SK-N-SH (cell line): ENCODE measurements around the gene CHRM4. TPM values are rescaled to one million over a fixed set of nuclear protein-coding genes. Genes with fewer than 3 reads are reported as not detected.

Experiments
- CTCF ChIA-PET: fragments of 300-600, 350-600 bp; formaldehyde crosslinking; extraction: SDS; loops from one replicate; lab custom pipeline; 2021; lab: Yijun Ruan, JAX
- POLR2A ChIA-PET: fragments of 350-600 bp; sonication (Branson Sonifier 250); formaldehyde crosslinking; extraction: SDS; loops from one replicate; lab custom pipeline; 2020; ENCODE audit warnings: antibody characterized with exemption, inconsistent platforms; lab: Yijun Ruan, JAX
- DNase-seq: peaks from one replicate; pipeline ENCODE4 v3.0.0; 2012
- H2AFZ ChIP-seq: fragments of 200-600 bp; sonication (generic); 2 replicates; pipeline ENCODE4 v1.8.1; 2016; ENCODE audit warnings: antibody characterized with exemption, mild to moderate bottlenecking, low read depth
- H3F3A ChIP-seq: fragments of 200-600 bp; sonication (generic); replicated peaks from 2 replicates; pipeline ENCODE3; 2016; ENCODE audit warnings: antibody characterized with exemption, mild to moderate bottlenecking; ENCODE audit not compliant: insufficient read depth
- H3K27ac ChIP-seq, 2 experiments: fragments of 200-500 bp in 1 of 2; fragments of 200-600 bp in 1 of 2; sonication (Bioruptor generic) in 1 of 2; sonication (generic), shearing (Covaris generic) in 1 of 2; 2 replicates each; pipeline versions ENCODE4 v1.5.1 to v1.6.1; 2014 to 2016; ENCODE audit warnings: low read depth in 2 of 2, inconsistent platforms in 1 of 2, low read length in 1 of 2, mild to moderate bottlenecking in 1 of 2, mixed read lengths in 1 of 2
- H3K27me3 ChIP-seq: fragments of 200-600 bp; sonication (generic), shearing (Covaris generic); 2 replicates; pipeline ENCODE4 v1.6.1; 2016; ENCODE audit warnings: mixed run types; ENCODE audit not compliant: insufficient read depth
- H3K36me3 ChIP-seq, 2 experiments: fragments of 200-500 bp in 1 of 2; fragments of 200-600 bp in 1 of 2; sonication (Bioruptor generic) in 1 of 2; sonication (generic) in 1 of 2; replicated peaks in 1 of 2; 2 replicates each; pipeline versions ENCODE3 to v1.5.1; 2014 to 2016; ENCODE audit warnings: low read length in 1 of 2, mild to moderate bottlenecking in 1 of 2; ENCODE audit not compliant: insufficient read depth in 2 of 2, control insufficient read depth in 1 of 2
- H3K4me1 ChIP-seq, 2 experiments: fragments of 200-500 bp in 1 of 2; fragments of 200-600 bp in 1 of 2; sonication (Bioruptor generic) in 1 of 2; sonication (generic), shearing (Covaris generic) in 1 of 2; 2 replicates each; pipeline versions ENCODE4 v1.5.1 to v1.6.1; 2014 to 2016; ENCODE audit warnings: low read depth in 1 of 2, low read length in 1 of 2, mixed run types in 1 of 2; ENCODE audit not compliant: insufficient read depth in 2 of 2, control insufficient read depth in 1 of 2
- H3K4me2 ChIP-seq: fragments of 200-600 bp; sonication (generic), shearing (Covaris generic); 2 replicates; pipeline ENCODE4 v1.6.1; 2017; ENCODE audit warnings: mixed run types
- H3K4me3 ChIP-seq, 2 experiments: fragments of 200-500 bp in 1 of 2; fragments of 200-600 bp in 1 of 2; sonication (Bioruptor generic) in 1 of 2; sonication (generic), shearing (Covaris generic) in 1 of 2; 2 replicates each; pipeline versions ENCODE4 v1.5.1 to v1.8.1; 2014 to 2016; ENCODE audit warnings: low read depth in 2 of 2, inconsistent platforms in 1 of 2, low read length in 1 of 2, mild to moderate bottlenecking in 1 of 2, mixed read lengths in 1 of 2, moderate library complexity in 1 of 2
- H3K79me2 ChIP-seq: fragments of 200-600 bp; sonication (generic); 2 replicates; pipeline ENCODE4 v1.8.1; 2017; ENCODE audit warnings: mild to moderate bottlenecking; ENCODE audit not compliant: insufficient read depth
- H3K9ac ChIP-seq: fragments of 200-600 bp; sonication (generic); 2 replicates; pipeline ENCODE4 v1.6.1; 2017; ENCODE audit warnings: mixed run types
- H3K9me2 ChIP-seq: fragments of 200-600 bp; sonication (generic); 2 replicates; pipeline ENCODE4 v1.6.1; 2017; ENCODE audit warnings: mixed run types
- H3K9me3 ChIP-seq: fragments of 200-600 bp; sonication (generic); 2 replicates; pipeline ENCODE4 v1.6.1; 2017; ENCODE audit warnings: mixed run types, mild to moderate bottlenecking, moderate library complexity
- H4K20me1 ChIP-seq: fragments of 200-600 bp; sonication (generic); 2 replicates; pipeline ENCODE4 v1.6.1; 2017; ENCODE audit warnings: mild to moderate bottlenecking, mixed run types; ENCODE audit not compliant: insufficient read depth
- ELF1 ChIP-seq: IDR thresholded peaks from 2 replicates; pipeline ENCODE4 v1.4.0; 2012
- EP300 ChIP-seq, 2 experiments: IDR thresholded peaks; 2 replicates each; pipeline versions ENCODE4 v1.4.0 to v1.6.1; 2012; ENCODE audit warnings: borderline replicate concordance in 1 of 2, low read depth in 1 of 2, low read length in 1 of 2
- FOSL2 ChIP-seq: IDR thresholded peaks from 2 replicates; pipeline ENCODE4 v1.4.0; 2012; ENCODE audit warnings: low read depth, mild to moderate bottlenecking, moderate library complexity, borderline replicate concordance
- FOXJ3 ChIP-seq: sonication (generic); formaldehyde crosslinking; IDR thresholded peaks from 2 replicates; pipeline ENCODE4 v1.5.1; 2020; ENCODE audit warnings: mild to moderate bottlenecking, missing genetic modification reagents
- FOXM1 ChIP-seq: IDR thresholded peaks from 2 replicates; pipeline ENCODE4 v1.4.0; 2012; ENCODE audit warnings: low read depth, mild to moderate bottlenecking
- GABPA ChIP-seq: IDR thresholded peaks from 2 replicates; pipeline ENCODE4 v1.4.0; 2012; ENCODE audit warnings: low read depth, mild to moderate bottlenecking
- GATA2 ChIP-seq: sonication (generic); formaldehyde crosslinking; IDR thresholded peaks from 2 replicates; pipeline ENCODE4 v1.5.0; 2020; ENCODE audit warnings: mild to moderate bottlenecking, missing genetic modification reagents
- JUND ChIP-seq: IDR thresholded peaks from 2 replicates; pipeline ENCODE4 v1.4.0; 2012
- MXI1 ChIP-seq: IDR thresholded peaks from 2 replicates; pipeline ENCODE4 v1.6.1; 2012; ENCODE audit warnings: mild to moderate bottlenecking, low read depth, low read length, improper control_type of control experiment
- NFIC ChIP-seq: IDR thresholded peaks from 2 replicates; pipeline ENCODE4 v1.4.0; 2012; ENCODE audit warnings: borderline replicate concordance
- NRF1 ChIP-seq: IDR thresholded peaks from 2 replicates; pipeline ENCODE4 v1.6.1; 2012; ENCODE audit warnings: low read depth, mild to moderate bottlenecking, low read length
- PBX3 ChIP-seq: IDR thresholded peaks from 2 replicates; pipeline ENCODE4; 2012
- POLR2AphosphoS5 ChIP-seq: IDR thresholded peaks from 2 replicates; pipeline ENCODE4 v1.6.1; 2012; ENCODE audit warnings: low read depth, low read length
- RAD21 ChIP-seq: IDR thresholded peaks from 2 replicates; pipeline ENCODE4 v1.6.1; 2012; ENCODE audit warnings: mild to moderate bottlenecking, low read length
- RCOR1 ChIP-seq: fragments of 150-350 bp; IDR thresholded peaks from 2 replicates; pipeline ENCODE4 v1.6.1; 2017; ENCODE audit warnings: antibody characterized with exemption, low read length
- RFX5 ChIP-seq: IDR thresholded peaks from 2 replicates; pipeline ENCODE4 v1.6.1; 2012; ENCODE audit warnings: mild to moderate bottlenecking, improper control_type of control experiment, low read length
- RXRA ChIP-seq: IDR thresholded peaks from 2 replicates; pipeline ENCODE4 v1.4.0; 2012; ENCODE audit warnings: low read depth, mild to moderate bottlenecking, borderline replicate concordance
- SMC3 ChIP-seq: IDR thresholded peaks from 2 replicates; pipeline ENCODE4 v1.6.1; 2012; ENCODE audit warnings: low read depth, low read length, improper control_type of control experiment
- TAF1 ChIP-seq: IDR thresholded peaks from 2 replicates; pipeline ENCODE4 v1.6.1; 2012; ENCODE audit warnings: low read depth, mild to moderate bottlenecking, low read length, moderate library complexity, borderline replicate concordance
- TCF12 ChIP-seq: IDR thresholded peaks from 2 replicates; pipeline ENCODE4 v1.4.0; 2012
- TEAD4 ChIP-seq: IDR thresholded peaks from 2 replicates; pipeline ENCODE4 v1.4.0; 2012; ENCODE audit warnings: mild to moderate bottlenecking, borderline replicate concordance; ENCODE audit not compliant: insufficient read depth
- YY1 ChIP-seq: IDR thresholded peaks from 2 replicates; pipeline ENCODE4 v1.4.0; 2012; ENCODE audit warnings: low read depth, mild to moderate bottlenecking
- ZBTB33 ChIP-seq: IDR thresholded peaks from 2 replicates; pipeline ENCODE4 v1.4.0; 2012; ENCODE audit warnings: low read depth, borderline replicate concordance
- WGBS: methylation state at CpG from one replicate; pipeline ENCODE4 v1.1.6; 2017; ENCODE audit warnings: low lambda C conversion rate; 5-methylcytosine and 5-hydroxymethylcytosine counted together
- polyA plus RNA-seq, 3 experiments: library from polyadenylated mRNA; depleted of rRNA; stranded (reverse); fragments of >200 nt; gene quantifications; 2 replicates each; pipeline ENCODE4 v1.2.3, GENCODE V29; 2012

Gene CHRM4
- polyA plus RNA-seq, 1 of the 3 experiments (the other 2 are of a cell fraction): 0.26 TPM

DNA sequence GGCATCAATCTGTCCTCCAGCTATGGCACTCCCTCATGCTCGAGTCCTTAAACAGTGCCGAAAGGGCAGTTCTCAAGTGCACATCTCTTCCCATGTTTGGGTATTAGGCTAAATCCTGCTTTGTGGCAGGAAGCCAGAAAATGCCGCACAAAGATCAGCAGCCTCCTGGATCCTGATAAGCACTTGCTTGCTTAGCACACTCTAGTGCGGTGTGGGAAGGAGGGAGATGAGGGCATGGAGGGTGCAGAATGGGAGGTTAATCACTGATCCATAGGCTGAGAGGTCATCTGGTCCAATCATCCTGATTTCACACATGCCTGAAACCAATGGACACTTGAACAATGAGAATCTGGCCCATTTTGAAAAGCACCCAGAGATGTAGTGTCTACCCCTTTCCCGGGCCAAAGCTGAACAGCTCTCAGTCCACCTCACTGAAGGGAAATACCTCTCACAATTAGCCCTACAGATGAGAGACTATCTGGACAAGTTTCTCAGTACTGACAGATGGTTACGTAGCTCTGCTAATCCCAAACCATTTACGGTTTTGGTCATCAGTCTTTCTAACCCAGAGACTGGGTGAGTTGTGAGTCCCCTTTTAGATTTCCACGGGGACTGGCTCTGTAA lies 29.8 kb upstream of the CHRM4 start:
- Histone ChIP-seq H4K20me1 (no peaks in the 10 kb centered on the region), H3F3A (no peaks in the 10 kb centered on the region), H2AFZ (no peak overlapping the region), H3K4me2 (no peak overlapping the region), H3K4me1 (peaks cover 0 to 5% of the 10 kb centered on the region in 2 experiments; a peak in 1 of 4 replicates), H3K4me3 (no peak overlapping the region), H3K27ac (no peak overlapping the region), H3K79me2 (no peaks in the 10 kb centered on the region), H3K9ac (no peak overlapping the region), H3K36me3 (peaks cover 0 to 21% of the 10 kb centered on the region in 2 experiments), H3K27me3 (no peaks in the 10 kb centered on the region), H3K9me3 (no peaks in the 10 kb centered on the region), H3K9me2 (no peaks in the 10 kb centered on the region)
- ChIA-PET CTCF (interaction anchor here (0.9 to 2.9 kb wide), 3 partner anchors 15 to 69 kb away, joined by 3 to 8 read pairs (median 6); no protein-coding TSS in a partner anchor), POLR2A (no interaction called here)
- TF ChIP-seq YY1 (no peak), ZBTB33 (no peak), RCOR1 (no peak), TEAD4 (no peak), RXRA (no peak), SMC3 (no peak), PBX3 (no peak), FOSL2 (no peak), POLR2AphosphoS5 (no peak), MXI1 (no peak), JUND (no peak), TCF12 (no peak), EP300 (IDR thresholded peaks at IDR 0.05; ENCODE audit: borderline replicate concordance in 1 of 2, low read depth in 1 of 2, low read length in 1 of 2) (no peak), GABPA (no peak), NFIC (no peak)
- DNase-seq: no peak
- WGBS: 96% methylated on average over 8 of the region's 8 CpGs

- H3K4me2 ChIP-seq: no peak overlapping the region
- ChIA-PET POLR2A (no interaction called here), CTCF (interaction anchor here (1.7 to 1.9 kb wide), 2 partner anchors 32 to 109 kb away, joined by 3 to 5 read pairs; no protein-coding TSS in a partner anchor)
- WGBS: 92% methylated on average over 1 of the region's 1 CpG
- H3K27ac ChIP-seq: no peak overlapping the region
- no peaks in the 10 kb centered on the region for H3K9me3 ChIP-seq
- H3K27me3 ChIP-seq: no peaks in the 10 kb centered on the region
- no peak for DNase-seq
- no peak overlapping the region for H3K9ac ChIP-seq
- H3K36me3 ChIP-seq: peaks cover 7 to 29% of the 10 kb centered on the region in 2 experiments
- H3K4me3 ChIP-seq: no peak overlapping the region
- H3F3A ChIP-seq: no peaks in the 10 kb centered on the region
- no peaks in the 10 kb centered on the region for H4K20me1 ChIP-seq
- H3K9me2 ChIP-seq: no peaks in the 10 kb centered on the region
- no peak overlapping the region for H2AFZ ChIP-seq
- no peaks in the 10 kb centered on the region for H3K79me2 ChIP-seq
- peaks cover 0 to 3% of the 10 kb centered on the region in 2 experiments; a peak in 1 of 4 replicates for H3K4me1 ChIP-seq
- TF ChIP-seq PBX3 (no peak), TAF1 (no peak), JUND (no peak), SMC3 (no peak), GATA2 (CRISPR knock-in tag) (no peak), FOXM1 (no peak), RFX5 (no peak), NFIC (no peak), YY1 (no peak), RAD21 (no peak), RXRA (no peak), TCF12 (no peak), ELF1 (no peak), ZBTB33 (no peak), FOXJ3 (no peak), NRF1 (no peak), FOSL2 (no peak)
Measured at GRCh38 chr11:46420513-46420912, 28.9 kb upstream of the CHRM4 start.
